HCT116 (cell line): Measurements from ENCODE around the gene NRBP1.

Experiments
- CTCF ChIP-seq, 3 experiments: fragments of 200-600 bp in 1 of 3; sonication (generic) in 1 of 3; IDR thresholded peaks in 2 of 3; conservative IDR thresholded peaks in 1 of 3; 2 replicates each; pipeline ENCODE4 v1.5.1; 2012 to 2017; ENCODE audit warnings: low read depth in 2 of 3, low read length in 2 of 3, antibody characterized with exemption in 1 of 3, borderline replicate concordance in 1 of 3, control low read depth in 1 of 3, mild to moderate bottlenecking in 1 of 3, mixed read lengths in 1 of 3, mixed run types in 1 of 3, moderate library complexity in 1 of 3; ENCODE audit not compliant: insufficient read depth in 1 of 3
- EZH2phosphoT487 ChIP-seq: fragments of 200-600 bp; IDR thresholded peaks from 2 replicates; pipeline ENCODE4 v1.6.1; 2018; ENCODE audit warnings: antibody characterized with exemption, borderline replicate concordance
- YY1 ChIP-seq: IDR thresholded peaks from 2 replicates; pipeline ENCODE4 v1.6.1; 2011; ENCODE audit warnings: low read length, low read depth, moderate library complexity, mild to moderate bottlenecking; ENCODE audit not compliant: insufficient replicate concordance; ENCODE audit errors: extremely low read depth

GRCh38 chr2:27398962-27399361 is 29.5 kb upstream of the NRBP1 start:
- no peak for TF ChIP-seq CTCF (IDR thresholded peaks at IDR 0.05 in 2 of 3, conservative IDR thresholded peaks at IDR 0.05 in 1 of 3; ENCODE audit: borderline replicate concordance in 1 of 3, insufficient read depth in 1 of 3, low read depth in 2 of 3, low read length in 2 of 3)
- no peak for TF ChIP-seq YY1
- TF ChIP-seq EZH2phosphoT487 = no peak
